DMS 273 (cell line): Measurements from ENCODE around the gene NEMP2.
A peak's percentile ranks its signal among the peaks of the same experiment; 100 is the strongest.
"Not testable (repeated sequence)": the region's sequence is repeated elsewhere in the genome, so short reads cannot be mapped to it uniquely, and the experiment has no call there.

Experiments used
- DNase-seq: peaks from one replicate; lab custom pipeline; 2025; ENCODE audit not compliant: unreplicated experiment; lab: John Stamatoyannopoulos, UW

The NEMP2 gene

DNA sequence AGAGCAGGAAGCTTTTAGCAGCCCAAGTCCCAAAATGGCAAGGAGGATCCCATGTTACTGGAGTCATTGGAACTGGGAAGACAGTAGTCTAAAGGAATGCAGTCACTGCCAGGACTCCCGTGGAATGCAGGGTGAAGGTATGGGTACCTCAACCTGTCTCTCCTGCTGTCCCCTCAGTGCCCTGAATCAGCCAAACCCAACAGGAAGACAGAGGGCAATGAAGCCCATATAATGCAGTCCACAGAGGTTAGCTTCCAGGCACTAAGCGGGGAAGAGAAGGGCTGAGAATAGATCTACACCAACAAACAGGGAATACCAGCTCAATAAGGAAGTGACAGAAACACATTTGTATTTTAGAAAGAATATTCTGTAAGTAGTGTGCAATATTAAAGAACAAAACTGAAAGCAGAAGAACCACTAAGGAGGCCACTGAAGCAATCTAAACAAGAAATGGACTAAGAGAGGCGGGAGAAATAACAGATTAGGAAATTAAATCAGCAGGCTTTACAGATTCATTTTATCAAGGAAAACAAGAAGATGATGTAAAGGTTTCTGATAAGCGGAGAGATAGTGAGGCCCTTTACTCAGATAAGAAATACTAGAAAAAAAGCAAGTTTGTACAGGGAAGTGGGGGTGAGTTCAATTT lies 8.3 kb downstream of the NEMP2 start:
- DNase-seq, result no peak

DNA sequence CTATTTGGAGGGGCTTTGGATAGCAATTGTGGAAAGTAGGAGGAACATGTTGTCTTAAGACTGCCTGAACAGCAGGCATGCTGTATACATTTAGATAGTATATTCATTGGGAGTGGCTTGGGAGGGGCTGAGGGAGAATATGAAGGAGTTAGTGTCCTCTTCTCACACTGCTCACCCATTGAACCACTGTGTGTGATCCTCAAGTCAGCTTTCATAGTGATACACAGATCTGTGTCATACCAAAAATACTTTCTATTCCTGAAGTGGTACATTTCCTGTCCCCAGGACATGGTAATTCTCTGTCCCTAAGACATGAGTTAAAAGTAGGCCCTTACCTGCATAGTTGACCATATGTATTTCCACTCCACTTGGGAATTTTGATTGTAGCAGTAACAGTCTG lies 9.6 kb downstream of the NEMP2 start:
- DNase-seq, result no peak

DNA sequence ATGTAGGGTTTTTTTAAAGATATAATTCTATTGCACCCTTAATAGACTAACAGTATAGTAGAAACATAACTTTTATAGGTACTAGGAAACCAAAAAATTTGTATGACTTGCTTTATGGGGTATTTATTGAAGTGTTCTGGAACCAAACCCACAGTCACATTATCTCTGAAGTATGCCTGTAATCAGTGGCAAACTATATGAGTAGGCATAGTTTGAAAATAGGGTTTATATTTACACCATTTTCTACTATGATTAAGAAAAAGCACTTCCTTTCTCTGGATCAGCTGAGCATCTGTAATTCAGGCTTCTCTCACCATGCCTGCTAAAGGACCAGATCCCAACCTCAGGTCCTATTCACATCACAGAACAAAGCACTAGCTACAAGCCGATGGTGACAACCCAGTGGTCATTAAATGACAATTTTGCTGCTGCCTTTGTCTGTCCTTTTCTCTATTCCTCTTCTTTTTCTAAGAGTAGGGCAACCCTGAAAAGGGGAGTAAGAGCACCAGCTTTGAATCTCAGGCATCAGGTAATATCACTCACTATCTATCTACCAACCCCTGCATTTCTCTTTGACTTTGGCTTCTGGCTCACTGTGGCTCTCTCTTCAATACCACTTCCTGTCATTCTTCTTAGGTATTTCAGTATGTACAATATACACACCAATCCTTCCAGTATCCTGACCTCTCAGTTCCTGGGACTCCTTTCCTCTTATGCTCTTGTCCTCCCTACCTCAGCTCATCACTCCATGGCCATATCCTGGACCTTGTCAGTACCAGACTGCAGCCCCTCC lies 14.4 kb downstream of the NEMP2 start:
- DNase-seq, result no peak

DNA sequence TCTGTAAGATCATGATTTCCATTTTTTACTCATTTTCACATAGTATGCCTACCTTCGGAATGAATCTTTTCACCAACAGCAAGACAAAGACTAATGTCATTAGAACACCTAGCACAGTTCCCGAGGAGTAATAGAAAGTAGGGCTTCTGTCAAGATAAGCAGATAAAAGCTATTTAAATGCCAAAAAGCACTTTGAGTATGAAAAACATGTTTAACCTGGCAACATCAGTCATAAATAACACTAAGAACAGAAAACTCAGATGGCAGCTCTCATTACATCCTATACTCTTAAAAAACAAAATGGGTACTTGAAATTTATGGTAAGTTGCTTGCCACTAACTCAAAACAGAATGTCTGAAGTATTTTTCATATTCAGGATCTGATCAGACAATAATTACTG lies 17.1 kb downstream of the NEMP2 start:
- no peak for DNase-seq

DNA sequence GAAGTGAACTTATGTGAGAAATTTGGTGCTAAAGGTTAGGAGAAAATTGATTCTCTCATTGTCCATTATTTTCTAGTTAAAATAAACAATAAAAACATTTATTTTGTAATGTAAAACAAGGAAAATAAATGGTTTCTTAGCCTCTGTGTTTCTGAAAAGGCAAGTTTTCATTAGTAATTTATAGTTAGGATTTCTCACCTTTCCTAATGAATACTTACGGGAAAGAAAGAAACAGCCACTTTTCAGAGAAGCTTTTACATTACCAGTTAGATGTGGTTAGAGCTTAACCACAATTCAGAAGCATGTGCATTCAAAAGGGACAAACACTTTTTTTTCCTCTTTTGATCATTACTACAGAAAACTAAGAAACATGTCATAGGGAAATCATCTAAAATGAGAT lies 18.8 kb downstream of the NEMP2 start:
- DNase-seq, result no peak

DNA sequence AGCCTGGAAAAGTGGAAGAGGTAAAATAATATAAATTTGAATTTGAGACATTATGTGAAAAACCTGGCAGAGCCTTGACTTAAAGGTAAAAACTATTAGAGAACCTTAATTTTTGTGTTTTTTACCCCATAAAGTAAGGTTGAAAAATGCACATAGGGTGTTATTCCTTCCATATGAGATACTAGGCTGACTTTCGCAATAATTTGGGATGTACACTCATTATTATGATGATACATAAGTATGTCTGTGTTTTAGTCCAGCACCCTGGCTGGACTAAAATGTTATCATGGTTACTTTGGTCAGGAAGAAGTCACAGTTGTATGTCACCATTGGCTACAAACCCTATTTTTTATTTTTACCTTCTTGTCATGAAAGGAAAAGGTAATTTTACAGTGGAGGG lies 19.8 kb downstream of the NEMP2 start:
- no peak for DNase-seq

DNA sequence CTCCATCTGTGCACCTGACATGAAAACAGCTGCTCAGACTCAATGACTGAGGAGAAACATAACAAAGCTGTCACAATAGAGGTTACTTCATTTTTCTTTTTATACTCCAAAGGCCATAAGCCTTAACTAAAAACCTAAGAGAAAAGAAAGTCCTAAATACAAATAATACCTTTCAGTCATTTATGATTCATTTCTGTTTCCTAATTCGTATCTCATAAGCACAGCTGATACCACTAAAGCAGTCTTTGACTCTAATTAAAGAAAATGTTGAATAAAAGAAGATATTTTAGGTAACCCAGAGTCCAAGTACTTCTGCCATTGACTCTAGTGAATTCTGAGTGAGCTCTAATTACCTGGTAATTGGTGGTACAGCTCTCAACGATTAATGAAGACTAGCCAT lies 20.6 kb downstream of the NEMP2 start:
- DNase-seq, result no peak

DNA sequence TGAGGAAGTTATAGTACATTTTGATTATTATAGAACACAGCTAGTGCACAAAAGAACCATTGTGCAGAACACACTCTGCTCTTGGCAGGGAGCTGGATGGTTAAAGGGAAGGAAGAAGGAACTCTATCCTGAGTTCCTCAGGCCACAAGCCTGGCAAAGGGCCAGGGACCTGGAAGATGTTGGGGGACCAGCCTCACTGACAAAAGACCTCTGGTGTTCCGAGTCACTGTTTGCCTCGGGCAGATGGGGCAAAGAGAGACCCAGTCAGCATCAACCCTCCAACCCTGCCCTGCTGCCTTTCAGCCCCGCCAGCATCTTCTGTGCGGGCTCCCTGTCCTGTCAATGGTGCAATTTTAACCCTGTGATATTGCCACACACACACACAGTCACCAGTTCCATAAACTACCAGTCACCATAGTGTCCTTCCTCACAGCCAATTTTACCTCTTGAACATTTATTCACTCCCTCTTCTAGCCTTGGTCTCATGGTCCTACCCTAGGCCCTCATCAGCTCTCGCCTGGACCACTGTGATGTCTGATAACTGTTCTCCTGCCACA lies 21.9 kb downstream of the NEMP2 start:
- no peak for DNase-seq

DNA sequence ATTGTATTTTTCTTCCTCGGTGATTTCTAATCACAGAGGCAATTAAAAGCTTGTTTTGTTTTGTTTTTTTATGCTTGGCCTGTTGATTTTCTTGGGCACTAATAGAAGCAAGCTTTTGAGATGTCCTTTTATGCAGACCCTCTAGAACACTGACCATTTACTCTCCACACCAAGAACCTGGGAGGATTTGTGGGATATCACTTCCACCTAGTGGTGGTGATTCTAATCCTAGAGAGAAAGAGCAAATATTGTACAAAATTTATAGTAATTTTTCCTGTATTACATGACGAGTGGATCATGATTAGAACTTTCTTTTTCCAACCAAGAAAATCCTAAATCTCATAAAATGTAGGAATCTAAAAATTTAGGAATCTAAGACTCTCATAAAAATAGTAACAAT lies 23.4 kb downstream of the NEMP2 start:
- DNase-seq, result peak; percentile 55

DNA sequence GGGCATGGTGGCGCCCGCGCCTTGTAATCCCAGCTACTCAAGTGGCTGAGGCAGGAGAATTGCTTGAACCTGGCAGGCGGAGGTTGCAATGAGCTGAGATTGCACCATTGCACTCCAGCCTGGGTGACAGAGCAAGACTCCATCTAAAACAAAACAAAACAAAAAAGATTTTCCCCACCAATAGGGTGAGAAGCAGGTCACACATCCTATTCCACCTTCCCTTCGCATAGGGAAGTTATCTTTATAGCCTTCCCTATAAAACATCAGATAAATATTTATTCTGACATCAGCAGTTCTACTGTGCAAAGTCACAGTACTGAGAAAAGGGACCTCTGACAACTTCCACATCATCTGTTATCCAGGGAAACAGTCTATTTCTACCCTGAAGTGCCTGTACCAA lies 24.6 kb downstream of the NEMP2 start:
- not testable (repeated sequence) for DNase-seq

DNA sequence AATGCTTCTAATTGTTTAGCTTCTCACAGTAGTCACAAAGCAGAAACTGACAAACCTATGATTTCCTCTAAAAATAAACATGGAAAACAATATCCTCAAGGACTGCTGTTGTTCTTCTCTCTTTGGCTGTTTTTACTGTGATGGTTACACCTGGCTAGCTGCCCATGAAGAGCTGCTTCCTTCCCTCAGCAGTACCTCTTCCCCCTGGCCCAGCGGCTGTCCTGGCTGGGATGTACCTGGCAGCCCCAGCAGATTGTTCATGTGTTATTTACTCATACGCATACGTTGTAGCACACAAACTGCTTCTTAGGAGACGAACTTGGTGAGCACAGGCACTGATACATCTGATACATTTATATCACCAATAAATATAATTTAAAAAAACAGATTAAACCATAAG lies 27.4 kb downstream of the NEMP2 start:
- DNase-seq, result peak; percentile 24

DNA sequence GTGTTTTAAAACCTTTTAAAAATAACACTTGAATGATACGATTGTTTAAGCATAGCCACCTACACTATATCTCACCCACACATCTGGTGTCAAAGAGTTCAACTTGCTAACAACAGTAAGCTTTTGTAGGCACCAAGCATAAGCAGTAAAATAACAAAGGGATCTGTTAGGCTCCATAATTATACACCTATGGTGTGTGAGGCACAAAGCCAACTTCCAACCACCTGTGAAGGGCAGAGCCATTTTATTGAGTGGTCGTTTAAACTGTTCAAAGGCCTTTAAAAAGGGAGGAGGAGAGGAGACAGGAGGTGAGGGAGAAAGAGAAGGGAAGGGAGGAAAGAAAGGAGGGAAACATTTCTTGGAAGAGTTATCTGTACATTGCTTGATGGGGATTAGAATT lies 27.9 kb downstream of the NEMP2 start:
- DNase-seq, result no peak

DNA sequence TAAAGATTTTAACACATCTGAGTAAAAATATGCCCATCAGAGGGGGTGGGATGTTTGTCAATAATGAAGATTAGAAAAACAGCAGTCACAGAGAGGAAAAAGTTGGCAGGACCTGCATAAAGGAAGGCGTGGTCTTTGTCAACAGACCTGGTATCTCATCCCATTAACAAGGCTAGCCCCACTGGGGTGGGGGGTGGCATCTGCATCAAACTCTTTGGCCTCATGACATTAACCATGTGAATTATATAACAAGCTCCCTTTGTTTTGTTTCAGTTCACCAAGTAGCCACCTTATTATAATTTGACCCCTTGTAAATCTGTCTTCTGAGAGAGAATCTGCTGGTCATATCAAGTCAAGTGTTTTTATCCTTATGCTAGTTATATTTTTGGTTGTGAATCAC lies 28.8 kb downstream of the NEMP2 start:
- no peak for DNase-seq

DNA sequence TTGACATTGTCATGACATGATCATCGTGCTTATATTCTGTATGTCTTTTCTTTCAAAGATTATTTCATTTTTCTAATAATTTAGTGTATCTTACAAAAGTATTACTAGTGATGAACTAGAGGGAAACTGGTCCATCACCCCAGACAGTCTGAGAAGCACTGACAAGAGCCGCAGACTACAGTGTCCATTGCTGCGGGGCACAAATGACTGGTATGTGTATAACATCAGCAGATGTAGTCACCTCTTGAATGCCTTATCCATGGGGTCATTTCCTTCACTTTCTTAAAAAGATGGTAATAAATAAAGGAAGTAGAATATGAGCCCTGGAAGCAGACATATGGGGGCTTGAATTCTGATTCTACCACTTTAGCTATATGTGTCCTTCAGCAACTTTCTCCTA lies 29.6 kb downstream of the NEMP2 start:
- DNase-seq, result no peak

DNA sequence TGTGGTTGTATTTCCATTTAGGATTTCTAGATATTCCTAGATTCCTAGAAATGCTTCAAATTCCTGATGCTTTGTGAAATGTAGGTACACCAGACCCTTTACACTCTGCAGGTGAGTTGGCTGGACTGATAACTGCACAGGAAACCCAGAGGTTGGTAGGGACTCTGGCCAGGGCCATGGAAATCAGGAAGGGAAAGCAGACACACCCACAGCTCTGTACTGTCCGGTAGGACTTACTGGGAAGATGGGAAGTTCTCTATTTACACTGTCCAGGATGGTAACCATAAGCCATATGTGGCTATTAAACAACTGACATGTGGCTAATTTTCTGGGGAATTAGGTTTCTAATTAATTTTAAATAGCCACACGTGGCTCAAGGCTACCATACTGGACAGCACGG lies 31.4 kb downstream of the NEMP2 start:
- DNase-seq, result no peak

DNA sequence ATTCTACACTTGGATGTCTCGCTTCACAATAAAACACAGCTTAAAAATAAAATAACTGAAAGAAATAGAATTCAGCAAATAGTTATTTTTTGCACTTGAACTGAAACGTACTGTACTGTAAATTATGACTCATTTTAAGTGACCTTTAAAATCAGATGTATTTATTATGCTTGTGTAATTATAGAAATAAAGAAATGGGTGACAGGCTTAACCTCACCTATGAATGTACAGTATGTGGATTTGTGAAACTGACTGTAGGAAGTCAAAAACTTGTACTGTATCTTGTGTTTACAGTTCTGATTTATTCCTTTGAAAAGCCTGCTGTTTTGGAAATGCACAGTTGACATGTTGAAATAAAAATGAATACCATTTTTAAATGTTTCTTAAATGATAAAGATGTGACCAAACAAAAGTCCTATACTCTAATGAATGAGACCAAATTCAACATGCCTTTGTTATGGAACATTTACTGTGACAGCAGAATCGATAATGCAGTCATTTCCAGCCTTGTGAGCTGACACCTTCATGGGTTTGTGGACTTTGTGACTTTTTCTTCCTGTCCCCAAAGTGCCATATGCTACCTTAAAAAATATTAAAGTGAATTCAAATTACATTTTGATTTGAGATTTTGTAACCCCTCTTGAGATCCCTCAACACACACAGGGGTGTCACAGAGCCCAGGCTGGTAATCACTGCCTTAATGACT lies 32.7 kb downstream of the NEMP2 start:
- DNase-seq, result no peak

DNA sequence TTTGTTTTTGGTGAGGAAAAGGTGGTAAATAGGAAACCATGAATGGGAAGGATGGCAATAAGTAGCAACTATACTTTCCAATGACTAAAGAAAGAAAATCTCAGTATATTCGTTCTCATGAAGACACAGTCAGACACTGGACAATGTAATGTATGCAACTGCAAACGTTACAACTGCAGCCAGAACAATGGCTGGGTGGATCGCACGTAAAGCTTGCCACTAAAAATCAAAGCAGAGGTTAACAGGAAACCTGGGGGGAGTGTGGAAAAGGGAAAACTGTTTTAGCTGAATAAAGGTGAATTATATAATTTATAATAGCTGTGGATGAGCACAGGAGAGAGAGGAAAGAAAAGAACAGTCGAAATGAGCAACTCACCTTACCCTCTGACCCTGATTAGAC lies 33.3 kb downstream of the NEMP2 start:
- no peak for DNase-seq

DNA sequence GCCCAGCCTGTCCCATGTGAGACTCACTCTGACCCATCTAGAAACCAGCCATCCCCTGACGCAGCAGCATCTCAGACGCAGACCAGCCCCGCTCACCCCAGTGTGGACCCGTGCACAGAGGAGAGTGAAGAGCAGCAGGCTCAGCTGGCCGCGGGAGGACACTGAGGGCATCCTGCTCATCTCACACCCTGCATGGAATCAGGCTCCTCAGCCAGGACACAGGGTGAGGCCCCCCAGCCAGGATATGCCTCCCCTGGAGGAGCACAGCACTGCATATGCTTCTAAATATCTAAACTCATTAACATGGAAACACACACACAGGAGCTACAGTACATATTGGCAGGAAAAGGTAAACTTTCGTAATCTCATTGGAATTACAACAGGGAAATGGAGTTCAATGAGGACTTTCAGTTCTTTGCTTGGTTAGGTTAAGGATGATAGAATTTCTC lies 34.4 kb downstream of the NEMP2 start:
- DNase-seq, result no peak

DNA sequence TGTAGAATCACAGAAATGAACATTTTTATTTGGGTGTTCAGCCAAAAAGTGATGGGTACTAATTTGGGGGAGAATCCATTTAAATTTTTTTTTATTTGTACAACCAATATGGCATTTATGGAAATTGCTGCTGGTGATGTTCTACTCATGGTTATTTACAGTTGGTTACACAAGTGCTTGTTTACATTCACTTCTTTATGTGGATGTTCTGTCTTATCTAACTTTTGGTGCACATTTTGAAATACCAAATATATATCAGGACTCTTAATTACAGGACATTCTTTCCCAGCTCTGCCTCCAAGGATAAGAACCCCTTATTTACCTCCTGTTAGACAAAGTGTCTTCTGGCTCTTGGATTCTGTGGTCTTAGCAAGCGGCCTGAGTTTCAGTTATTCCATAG lies 35.2 kb downstream of the NEMP2 start:
- no peak for DNase-seq

DNA sequence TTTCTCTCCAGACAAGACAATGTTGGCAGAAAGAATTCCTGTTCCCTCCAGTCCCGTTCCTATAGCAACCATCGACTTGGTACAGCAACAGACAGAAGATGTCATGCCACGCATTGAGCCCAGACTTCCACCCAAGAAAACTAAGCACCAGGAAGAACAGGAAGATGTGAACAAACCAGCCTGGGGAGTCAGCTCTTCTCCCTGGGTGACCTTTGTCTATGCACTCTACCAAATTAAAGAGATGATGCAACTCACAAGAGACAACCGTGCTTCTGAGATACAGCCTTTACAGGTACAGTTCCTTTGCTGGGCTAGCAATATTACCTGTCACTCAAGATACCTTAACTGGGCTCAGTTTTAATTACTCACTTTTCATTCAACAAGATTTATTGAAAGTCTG lies 37.1 kb downstream of the NEMP2 start:
- no peak for DNase-seq

DNA sequence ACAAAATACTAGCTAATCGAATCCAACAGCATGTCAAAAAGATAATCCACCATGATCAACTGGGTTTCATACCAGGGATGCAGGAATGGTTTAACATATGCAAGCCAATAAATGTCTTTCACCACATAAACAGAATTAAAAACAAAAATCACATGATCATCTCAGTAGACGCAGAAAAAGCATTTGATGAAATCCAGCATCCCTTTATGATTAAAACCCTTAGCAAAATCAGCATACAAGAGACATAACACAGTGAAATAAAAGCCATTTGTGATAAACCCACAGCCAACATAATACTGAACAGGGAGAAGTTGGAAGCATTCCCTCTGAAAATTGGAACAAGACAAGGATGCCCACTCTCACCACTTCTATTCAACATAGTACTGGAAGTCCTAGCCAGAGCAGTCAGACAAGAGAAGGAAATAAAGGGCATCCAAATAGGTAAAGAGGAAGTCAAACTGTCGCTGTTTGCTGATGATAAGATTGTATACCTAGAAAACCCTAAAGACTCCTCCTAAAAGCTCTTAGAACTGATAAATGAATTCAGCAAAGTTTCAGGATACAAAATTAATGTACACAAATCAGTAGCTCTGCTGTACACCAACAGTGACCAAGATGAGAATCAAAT lies 39.8 kb downstream of the NEMP2 start:
- not testable (repeated sequence) for DNase-seq
